ENCODE measurements around the gene PLCB2. TPM values are rescaled to one million over a fixed set of nuclear protein-coding genes. Genes with fewer than 3 reads are reported as not detected.

The PLCB2 gene
- total RNA-seq, 2 donors from 2014 or later = 4.4 to 5.3 TPM

DNA sequence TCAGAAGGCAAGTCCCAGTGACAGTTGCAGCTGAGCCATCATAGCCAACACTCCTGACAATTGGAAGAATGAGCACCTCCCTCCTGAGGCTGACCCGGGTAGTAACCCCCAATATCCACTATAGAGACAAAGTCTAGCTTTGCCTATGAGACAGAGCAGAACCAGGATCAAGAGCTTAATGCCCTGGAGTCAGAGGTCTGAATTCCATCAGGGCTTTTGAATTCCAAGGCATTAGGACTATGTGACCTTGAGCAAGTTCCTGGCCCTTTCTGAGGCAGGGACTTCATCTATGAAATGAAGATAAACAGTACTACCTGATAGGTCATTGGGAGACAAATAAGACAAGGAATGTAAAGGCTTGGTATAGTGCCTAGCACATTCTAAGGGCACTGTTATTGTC lies 12.7 kb upstream of the PLCB2 start:
- WGBS, 2 experiments (ENCODE audit: insufficient coverage in 1 of 2, insufficient read length in 1 of 2) = 82 to 100% methylated on average over 1 of the region's 1 CpG
- Histone ChIP-seq H3K27me3 (ENCODE audit: control insufficient read depth, insufficient read depth, low read length, poor library complexity, severe bottlenecking) (peaks cover 56% of the 10 kb centered on the region), H3K27ac (ENCODE audit: low read depth, low read length) (no peak overlapping the region), H3K9ac (ENCODE audit: extremely low read depth, low read length, poor library complexity, severe bottlenecking) (no peak overlapping the region), H3K4me1 (ENCODE audit: control insufficient read depth, insufficient read depth, low read length) (no peaks in the 10 kb centered on the region), H3K9me3 (ENCODE audit: control insufficient read depth, low read length) (no peaks in the 10 kb centered on the region), H3K4me3 (ENCODE audit: low read length) (no peak overlapping the region), H3K36me3 (ENCODE audit: control insufficient read depth, insufficient read depth, low read length) (no peaks in the 10 kb centered on the region)
- TF ChIP-seq, protein P1, sequence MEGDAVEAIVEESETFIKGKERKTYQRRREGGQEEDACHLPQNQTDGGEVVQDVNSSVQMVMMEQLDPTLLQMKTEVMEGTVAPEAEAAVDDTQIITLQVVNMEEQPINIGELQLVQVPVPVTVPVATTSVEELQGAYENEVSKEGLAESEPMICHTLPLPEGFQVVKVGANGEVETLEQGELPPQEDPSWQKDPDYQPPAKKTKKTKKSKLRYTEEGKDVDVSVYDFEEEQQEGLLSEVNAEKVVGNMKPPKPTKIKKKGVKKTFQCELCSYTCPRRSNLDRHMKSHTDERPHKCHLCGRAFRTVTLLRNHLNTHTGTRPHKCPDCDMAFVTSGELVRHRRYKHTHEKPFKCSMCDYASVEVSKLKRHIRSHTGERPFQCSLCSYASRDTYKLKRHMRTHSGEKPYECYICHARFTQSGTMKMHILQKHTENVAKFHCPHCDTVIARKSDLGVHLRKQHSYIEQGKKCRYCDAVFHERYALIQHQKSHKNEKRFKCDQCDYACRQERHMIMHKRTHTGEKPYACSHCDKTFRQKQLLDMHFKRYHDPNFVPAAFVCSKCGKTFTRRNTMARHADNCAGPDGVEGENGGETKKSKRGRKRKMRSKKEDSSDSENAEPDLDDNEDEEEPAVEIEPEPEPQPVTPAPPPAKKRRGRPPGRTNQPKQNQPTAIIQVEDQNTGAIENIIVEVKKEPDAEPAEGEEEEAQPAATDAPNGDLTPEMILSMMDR (conservative IDR thresholded peaks at IDR 0.05) = no peak
- H3K36me3 Mint-ChIP-seq (ENCODE audit: low read depth) = no peaks in the 10 kb centered on the region
- H3K27ac Mint-ChIP-seq = no peak overlapping the region
- no peak overlapping the region for H3K4me3 Mint-ChIP-seq
- peaks cover 2% of the 10 kb centered on the region for H3K4me1 Mint-ChIP-seq
- no peak for DNase-seq
- no peaks in the 10 kb centered on the region for H3K9me3 Mint-ChIP-seq
- H3K27me3 Mint-ChIP-seq (ENCODE audit: insufficient read depth) = peaks cover 66% of the 10 kb centered on the region

- Mint-ChIP-seq H3K36me3 (ENCODE audit: low read depth) (no peaks in the 10 kb centered on the region), H3K27me3 (ENCODE audit: insufficient read depth) (peaks cover 75% of the 10 kb centered on the region), H3K4me1 (peaks cover 2% of the 10 kb centered on the region), H3K9me3 (no peaks in the 10 kb centered on the region), H3K4me3 (no peak overlapping the region), H3K27ac (no peak overlapping the region)
- no peak overlapping the region for H3K4me3 ChIP-seq (ENCODE audit: low read length)
- TF ChIP-seq, protein P1 (conservative IDR thresholded peaks at IDR 0.05) = no peak
- H3K9ac ChIP-seq (ENCODE audit: extremely low read depth, low read length, poor library complexity, severe bottlenecking) = no peak overlapping the region
- H3K4me1 ChIP-seq (ENCODE audit: control insufficient read depth, insufficient read depth, low read length) = no peaks in the 10 kb centered on the region
- H3K27me3 ChIP-seq (ENCODE audit: control insufficient read depth, insufficient read depth, low read length, poor library complexity, severe bottlenecking) = peaks cover 60% of the 10 kb centered on the region
- no peak overlapping the region for H3K27ac ChIP-seq (ENCODE audit: low read depth, low read length)
- WGBS, 2 experiments (ENCODE audit: insufficient coverage in 1 of 2, insufficient read length in 1 of 2) = 86 to 90% methylated on average over 4 of the region's 4 CpGs
- no peak for DNase-seq
- no peaks in the 10 kb centered on the region for H3K9me3 ChIP-seq (ENCODE audit: control insufficient read depth, low read length)
- no peaks in the 10 kb centered on the region for H3K36me3 ChIP-seq (ENCODE audit: control insufficient read depth, insufficient read depth, low read length)
Observed at GRCh38 chr15:40317580-40317979, 9.8 kb upstream of the PLCB2 start.

GRCh38 chr15:40316931-40317330 lies 9.2 kb upstream of the PLCB2 start:
- H3K36me3 ChIP-seq (ENCODE audit: control insufficient read depth, insufficient read depth, low read length) = no peaks in the 10 kb centered on the region
- no peak overlapping the region for H3K9ac ChIP-seq (ENCODE audit: extremely low read depth, low read length, poor library complexity, severe bottlenecking)
- no peak overlapping the region for H3K4me3 Mint-ChIP-seq
- peaks cover 60% of the 10 kb centered on the region for H3K27me3 ChIP-seq (ENCODE audit: control insufficient read depth, insufficient read depth, low read length, poor library complexity, severe bottlenecking)
- 85 to 87% methylated on average over 3 of the region's 3 CpGs for WGBS, 2 experiments (ENCODE audit: insufficient coverage in 1 of 2, insufficient read length in 1 of 2)
- no peak overlapping the region for H3K27ac Mint-ChIP-seq
- no peaks in the 10 kb centered on the region for H3K9me3 Mint-ChIP-seq
- TF ChIP-seq, protein P1 (conservative IDR thresholded peaks at IDR 0.05) = no peak
- no peaks in the 10 kb centered on the region for H3K4me1 ChIP-seq (ENCODE audit: control insufficient read depth, insufficient read depth, low read length)
- no peaks in the 10 kb centered on the region for H3K9me3 ChIP-seq (ENCODE audit: control insufficient read depth, low read length)
- peaks cover 75% of the 10 kb centered on the region for H3K27me3 Mint-ChIP-seq (ENCODE audit: insufficient read depth)
- H3K27ac ChIP-seq (ENCODE audit: low read depth, low read length) = no peak overlapping the region
- no peaks in the 10 kb centered on the region for H3K36me3 Mint-ChIP-seq (ENCODE audit: low read depth)
- H3K4me1 Mint-ChIP-seq = peaks cover 2% of the 10 kb centered on the region
- no peak for DNase-seq
- H3K4me3 ChIP-seq (ENCODE audit: low read length) = no peak overlapping the region
